NCI-H748 treated with DMSO at 0.1 percent for 48 hours (cell line): ENCODE data around the gene BTG2.

Source experiments
- DNase-seq: peaks from one replicate; lab custom pipeline; 2025; lab: John Stamatoyannopoulos, UW

BTG2 gene

DNA sequence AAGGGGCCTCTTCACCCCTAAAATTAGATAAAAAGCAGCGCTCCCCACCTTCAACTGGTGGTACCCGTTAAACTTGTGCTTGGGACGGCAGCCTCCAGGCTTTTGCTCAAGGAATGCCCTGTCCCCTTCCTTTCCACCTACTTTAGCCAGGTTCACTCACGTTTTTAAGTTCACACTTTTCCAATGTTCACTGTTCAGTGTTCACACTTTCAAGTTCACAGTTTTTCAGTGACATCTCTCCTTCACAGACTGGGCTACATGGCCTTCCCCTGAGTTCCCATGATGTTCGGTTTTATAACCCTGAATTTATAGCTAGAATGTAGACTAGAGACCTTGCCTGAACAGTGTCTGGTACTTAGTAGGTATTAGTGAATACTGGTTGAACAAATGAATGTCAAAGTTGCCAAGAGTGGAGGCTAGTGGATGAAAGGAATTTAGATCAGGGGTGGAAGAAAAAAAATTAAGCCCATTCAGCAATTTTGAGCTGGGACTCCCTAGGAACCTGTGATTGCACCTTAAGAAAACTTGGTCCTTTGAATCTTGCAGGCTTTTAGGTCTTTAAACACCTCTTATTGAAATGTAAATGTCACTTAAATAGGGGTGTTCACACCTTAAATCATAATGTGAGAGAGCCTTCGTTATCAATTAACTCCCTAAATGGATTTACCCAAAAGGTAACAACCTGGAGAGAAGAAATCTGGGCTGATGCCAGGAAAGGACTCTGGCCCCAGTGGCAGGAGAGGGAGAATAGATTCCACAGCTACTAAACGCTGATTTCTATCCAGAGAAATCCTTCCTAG lies 12.3 kb downstream of the BTG2 start:
- DNase-seq, result no peak

DNA sequence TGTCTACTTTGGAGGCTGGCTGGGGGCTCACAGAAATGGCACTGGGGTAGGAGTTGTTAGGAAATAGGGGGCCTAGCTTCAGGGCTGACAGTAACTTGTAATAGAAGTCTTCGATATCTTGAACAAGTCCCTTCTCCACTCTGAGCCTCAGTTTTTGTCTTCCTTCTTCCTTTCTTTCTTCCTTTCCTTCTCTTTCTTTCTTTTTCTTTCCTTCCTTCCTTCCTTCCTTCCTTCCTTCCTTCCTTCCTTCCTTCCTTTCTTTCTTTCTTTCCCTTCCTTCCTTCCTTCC lies 12.9 kb downstream of the BTG2 start:
- DNase-seq, result no peak

DNA sequence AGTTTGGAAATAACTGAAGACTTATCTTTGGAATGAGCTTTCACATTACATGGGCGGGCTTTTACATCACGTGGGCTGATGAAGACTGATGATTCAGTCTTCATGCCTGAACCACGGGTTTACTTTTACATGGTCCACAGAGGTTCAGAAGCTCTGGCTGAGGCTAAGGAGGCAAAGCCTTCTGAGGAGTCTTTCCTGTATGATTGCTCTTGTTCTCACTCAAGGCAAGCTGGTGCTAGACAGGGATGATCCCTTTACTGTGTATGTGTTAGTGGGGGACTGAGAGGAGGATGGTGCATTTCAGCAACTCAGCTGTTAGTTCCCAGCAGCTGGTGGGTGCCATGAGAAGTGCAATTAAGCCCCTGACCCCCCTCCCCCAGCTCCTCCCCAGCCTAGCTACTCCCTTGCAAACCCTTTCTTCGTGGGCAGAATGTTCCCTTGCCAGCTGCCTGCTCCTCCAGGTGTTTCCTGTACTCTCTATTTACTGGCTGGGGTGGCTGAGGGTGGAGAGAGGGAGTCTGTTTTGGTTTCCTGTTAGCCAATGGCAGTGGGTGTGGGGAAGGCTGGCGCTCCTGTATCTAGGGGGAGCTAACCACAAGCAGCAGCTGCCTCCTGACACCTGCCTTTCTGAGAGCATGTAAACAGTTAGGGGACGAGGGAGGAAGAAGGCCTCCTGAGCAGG lies 15.4 kb downstream of the BTG2 start:
- DNase-seq, result peak; percentile 86

DNA sequence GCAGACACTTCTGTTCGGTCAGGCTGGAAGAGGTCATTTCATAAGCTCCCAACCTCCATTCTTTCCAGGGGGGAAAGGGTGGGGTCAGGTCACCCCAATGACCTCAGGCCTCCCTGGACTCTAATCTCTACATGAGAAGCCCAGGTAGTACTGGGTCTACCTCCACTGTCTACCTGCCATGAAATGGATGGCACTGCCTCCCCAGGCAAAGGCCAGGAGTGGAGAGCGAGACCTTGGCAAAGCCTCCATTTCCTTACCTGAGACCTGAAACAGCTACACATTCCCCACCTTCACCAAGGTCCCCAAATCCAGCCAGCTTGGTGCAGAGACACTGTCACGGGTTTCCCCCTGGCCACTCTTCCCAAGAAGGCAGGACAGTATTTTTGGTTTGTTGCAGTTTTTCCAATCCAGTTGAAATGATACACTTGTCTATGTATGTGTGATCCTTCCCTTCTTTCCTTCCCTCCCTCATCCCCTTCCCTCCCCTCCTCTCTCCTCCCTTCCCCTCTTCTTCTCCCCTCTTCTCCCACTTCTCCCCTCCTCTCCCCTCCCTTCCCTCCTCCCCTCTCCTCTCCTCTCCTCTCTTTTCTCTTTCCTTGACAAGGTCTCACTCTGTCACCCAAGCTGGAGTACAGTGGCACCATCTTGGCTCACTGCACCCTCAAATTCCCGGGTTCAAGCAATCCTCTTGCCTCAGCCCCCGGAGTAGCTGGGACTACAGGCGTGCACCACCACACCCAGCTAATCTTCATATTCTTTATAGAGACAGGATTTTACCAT lies 16.1 kb downstream of the BTG2 start:
- no peak for DNase-seq

DNA sequence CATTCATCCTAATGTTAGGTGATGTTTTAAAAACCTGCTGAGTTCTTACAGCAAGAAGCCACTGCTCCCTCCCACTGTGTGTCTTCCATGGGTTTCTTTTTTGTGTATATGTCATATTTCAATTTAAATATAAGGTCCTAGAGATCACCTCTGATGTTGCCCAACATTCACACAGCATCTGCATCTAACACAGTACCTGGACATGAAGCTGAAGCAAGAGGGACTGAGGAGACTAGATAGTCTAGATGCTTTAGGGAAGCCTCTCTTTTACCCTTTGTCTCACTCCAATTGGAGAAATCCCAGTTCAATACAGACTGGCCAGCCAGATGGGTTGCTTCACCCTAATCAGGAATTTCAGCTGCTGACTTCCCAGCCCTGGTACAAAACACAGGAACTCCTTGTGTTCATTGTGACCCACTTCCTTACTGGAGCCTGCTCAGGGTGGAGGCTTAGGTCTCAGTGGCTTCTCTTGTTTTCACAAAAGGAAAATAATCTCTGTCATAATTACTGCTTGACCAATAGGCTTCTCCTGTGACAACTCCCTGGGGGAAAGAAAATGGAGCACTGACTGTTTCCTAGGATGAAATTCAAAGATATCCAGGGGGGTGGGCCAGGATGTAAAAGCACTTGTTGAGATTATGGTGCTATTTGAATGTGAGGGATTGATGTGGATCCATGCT lies 17.3 kb downstream of the BTG2 start:
- DNase-seq, result peak; percentile 32

DNA sequence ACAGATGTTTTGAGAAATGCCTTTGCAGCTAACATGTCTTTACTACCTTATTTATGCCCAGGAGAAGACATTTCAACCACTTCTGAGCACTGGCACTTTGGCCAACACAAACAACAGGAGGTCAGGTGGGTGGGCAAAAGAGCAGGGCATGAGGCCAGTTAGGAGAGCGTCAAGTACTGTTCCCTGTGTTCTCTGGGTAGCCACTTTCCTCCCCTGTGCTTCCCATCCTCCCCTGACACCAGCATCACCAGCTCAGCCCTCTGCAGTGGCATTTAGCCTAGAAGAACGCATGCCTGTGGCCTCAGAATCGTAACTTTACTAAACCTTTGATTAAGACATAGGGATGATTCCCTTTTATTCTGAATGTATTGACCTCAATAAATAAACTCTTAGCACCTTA lies 18.3 kb downstream of the BTG2 start:
- no peak for DNase-seq

DNA sequence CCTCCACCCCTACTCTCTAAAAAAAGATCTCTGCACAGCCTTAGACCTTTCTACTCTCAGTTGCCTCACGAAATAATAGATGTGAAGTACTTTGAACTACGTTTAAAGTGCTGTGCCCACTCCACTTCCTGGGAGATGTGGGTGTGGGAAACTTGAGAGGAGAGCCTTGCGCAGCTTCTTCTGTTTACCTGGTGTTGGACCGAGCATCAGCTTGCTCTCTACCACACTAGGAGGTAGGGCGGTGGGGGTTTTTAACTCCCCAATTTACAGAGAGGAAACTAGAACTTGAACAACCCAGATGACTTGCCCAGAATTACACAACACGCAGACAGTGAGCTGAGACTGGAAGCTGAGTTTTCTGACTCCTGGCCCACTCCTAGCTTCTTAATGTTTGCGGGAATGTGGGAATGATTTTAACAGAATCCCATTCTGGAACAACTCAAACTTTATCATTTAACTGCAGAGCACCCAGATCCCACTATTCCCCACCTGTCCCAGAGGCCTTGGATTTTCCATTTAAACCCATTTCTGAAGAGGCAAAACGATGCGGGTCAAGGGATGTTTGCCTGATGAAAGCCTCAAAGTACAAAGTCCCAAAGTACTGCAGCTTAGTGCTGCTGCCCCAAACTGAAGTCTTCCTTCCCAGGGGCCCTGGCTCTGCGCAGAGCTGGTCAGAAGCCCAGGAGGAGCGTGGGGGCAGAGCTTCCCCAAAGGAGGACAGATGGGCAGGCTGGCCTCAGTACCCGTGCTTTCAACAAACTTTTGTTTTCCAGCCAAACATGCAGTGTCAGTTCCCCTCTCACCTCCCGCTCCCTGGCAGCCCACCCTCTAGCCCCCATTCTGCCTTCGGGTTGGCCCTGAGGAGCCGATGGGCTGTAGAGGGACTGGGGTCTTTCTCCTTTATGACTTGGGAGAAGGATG lies 19.0 kb downstream of the BTG2 start:
- DNase-seq, result no peak

DNA sequence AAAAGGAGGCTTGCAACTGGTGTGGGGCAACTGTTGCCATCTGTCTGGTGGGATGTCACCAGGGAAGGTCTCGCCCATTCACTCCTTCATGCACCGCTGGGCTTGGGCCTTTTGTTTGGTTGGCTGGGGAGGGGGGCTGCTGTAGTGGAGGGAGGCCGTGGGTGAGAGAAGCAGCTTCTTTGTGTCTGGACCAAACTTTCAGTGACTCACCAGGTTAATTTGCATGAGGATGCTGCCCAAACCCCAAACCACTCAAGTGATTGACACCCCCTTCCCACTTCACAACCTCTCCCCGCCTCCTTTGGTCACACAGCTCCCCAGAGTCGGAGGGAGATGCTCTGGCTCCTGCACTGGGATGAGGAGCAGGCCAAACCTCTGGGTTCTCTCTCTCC lies 19.7 kb downstream of the BTG2 start:
- DNase-seq, result peak; percentile 44

DNA sequence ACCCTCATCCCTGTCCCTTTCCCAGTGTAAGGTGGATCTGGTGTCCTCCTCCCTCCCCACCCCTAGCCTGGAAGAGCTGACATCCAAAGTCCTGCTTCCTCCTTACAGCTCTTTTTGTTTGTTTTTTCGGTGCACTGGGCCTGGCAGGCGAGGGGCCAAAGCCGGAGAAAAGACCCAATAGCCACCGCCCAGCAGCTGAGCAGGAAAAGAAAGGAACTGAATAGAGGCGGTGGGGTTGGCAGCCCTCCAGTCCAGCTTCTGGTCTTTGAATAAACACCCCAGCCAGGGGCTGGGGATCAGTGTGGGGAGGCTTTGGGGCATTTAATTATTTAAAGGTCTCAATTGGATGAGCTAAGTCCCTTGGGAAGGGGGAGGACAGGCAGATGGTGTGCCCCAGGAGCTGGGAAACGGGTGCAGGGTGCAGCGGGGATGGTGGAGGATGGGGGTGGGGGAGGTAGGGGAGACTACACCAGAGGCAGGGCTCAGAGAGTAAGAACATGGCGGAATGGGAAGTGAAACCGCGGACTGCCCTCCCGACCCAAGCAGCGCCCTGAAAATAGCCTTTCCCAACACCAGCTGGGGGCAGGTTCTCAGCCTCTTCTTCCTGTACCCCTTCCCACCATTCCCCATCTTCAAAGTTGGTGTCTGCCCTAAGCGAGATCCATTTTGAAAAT lies 20.2 kb downstream of the BTG2 start:
- peak; percentile 71 for DNase-seq

DNA sequence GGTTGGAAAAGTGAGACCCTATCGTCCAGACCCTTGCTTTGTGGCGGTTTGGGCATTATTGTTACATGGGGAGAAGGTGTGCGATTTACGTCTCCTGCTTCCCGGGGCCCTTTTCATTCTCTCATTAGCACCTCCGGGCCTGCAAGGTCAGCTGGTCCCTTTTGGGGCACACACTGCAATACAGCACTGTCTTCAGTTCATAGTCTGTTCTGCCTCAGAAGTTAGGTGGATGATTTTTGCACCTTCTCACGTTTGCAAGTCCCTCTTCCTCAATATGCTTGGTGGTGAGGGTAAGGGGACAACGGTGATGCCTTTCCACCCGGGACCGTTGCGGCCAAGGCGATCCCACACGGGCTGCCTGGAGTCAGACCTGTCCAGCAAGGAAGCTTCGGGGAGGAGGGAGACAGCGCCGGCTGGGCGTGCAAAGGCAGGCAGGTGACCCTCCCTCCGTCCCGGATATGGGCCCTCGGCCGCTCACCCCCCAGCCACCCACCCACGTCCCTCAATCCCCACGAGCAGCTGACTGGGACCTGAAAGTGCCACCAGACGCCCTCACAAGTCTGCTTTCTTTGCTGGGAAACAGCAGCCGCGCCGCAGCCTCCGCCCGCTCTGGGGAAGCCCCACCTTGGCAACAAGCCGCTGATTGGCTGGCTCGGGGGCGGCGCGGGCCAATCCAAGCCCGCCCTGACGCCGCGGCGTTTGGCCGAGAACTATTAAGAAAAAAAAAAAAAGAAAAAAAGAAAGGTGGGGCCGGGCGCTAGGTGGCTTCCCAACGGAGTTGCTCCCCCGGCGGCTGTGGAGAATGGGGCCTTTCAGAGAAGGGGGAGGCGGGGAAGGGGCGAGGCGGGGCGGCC lies 21.7 kb downstream of the BTG2 start:
- DNase-seq, result peak; percentile 72

DNA sequence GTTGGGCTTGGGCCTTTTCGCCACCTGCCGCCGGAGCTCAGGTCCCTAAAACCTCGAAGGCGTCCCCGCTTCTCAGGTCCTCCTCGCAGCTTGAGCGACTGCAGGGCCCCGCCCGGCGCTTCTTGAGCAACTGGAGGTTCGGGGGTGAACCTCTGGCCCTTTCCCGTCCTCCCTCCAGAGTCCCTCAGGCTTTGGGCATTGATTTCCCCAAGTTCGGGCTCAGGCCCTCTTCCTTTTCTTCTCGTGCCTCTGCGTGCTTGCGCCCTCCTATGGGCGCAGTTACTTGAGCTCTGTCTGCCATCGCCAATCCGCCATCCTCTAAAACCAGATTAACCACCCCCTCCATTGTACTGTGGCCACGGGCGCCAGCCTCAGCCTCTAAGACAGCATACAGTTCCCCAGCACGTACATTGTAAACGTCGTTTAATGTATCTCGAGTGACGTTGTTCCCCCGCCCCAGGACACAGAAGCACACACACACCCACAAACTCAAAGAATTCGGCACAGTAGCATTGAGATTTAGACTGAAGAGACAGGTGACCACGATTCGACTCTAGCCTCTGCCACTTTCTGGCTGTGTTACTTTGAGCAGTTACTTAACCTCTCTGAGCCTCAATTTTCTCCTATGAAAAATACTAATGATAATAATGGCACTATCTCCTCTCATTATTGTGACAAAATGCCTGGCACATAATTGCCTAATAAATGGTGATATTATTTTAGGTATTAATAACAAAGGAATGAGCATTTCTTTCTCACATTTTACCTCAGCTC lies 22.6 kb downstream of the BTG2 start:
- peak; percentile 40 for DNase-seq

DNA sequence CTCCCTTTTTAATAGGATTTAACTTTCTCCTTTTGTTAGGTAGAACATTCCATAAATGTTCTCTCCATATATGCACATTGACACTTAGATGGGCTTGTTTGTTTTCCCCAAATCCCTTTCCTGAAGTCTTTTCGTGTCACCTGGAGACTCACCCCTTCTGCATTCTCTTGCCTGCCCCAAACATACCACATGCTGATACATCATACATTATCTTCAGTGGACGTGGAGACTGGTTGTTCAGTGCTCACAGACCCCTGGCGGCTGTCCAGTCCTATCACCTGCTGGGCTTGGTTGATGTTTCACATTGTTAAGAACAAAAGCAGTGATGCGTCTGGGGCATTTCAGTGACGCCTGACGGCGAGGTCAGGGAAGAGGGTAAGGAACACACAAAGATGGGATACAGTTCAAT lies 23.4 kb downstream of the BTG2 start:
- peak; percentile 68 for DNase-seq

DNA sequence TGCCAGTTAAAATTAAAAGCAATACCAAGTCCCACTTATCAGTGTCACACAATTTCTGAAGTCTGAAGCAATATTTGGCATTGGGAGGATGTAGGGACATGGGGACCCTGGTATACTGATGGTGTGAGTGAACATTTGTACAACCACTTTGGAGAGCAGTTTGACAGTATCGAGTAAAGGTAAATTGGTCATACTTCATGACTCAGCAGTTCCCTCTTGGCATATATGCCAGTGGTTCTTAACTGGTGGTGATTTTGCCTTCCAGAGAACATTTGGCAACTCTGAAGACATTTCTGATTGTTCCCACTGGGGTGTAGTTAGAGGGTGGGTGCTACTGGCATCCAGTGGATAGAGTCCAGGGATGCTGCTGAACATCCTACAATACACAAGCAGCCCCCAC lies 25.9 kb downstream of the BTG2 start:
- no peak for DNase-seq

DNA sequence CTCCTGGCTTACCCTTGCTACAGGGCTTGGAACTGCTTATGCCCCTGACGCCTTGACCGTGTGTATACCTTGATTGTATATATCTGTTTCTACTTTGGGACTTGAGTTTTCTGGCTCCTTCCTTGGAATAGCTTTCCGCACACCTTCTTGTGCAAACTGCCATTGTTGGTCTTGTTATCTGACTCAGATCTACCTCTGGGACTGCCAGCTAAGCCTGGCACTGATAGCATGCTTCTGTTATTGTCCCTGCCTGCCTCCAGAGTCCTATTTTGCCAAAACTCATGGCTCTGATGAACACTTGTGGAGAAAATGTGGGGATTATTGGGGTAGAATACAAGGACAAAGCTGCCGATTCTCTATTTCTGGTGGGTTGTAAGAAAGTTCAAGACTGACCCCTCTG lies 30.2 kb downstream of the BTG2 start:
- no peak for DNase-seq

DNA sequence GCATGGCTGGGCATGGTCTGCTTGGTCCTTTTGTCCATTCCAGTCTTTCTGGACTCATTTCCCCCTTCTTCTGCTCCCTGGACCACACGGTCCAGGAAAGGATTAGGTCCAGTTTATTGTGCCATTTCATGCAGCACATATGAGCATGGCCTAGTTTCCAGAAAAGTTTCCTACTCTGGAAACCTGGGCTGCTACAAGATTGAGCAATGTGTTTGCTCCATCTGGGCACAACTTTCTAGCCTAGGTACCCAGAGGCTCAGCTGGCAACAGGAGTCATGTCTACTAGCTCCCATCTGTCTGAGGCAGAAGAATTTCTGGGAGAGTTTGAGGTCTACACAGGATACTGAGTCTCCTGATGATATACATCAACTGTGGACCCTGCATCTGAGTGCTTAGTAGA lies 30.8 kb downstream of the BTG2 start:
- DNase-seq, result no peak

DNA sequence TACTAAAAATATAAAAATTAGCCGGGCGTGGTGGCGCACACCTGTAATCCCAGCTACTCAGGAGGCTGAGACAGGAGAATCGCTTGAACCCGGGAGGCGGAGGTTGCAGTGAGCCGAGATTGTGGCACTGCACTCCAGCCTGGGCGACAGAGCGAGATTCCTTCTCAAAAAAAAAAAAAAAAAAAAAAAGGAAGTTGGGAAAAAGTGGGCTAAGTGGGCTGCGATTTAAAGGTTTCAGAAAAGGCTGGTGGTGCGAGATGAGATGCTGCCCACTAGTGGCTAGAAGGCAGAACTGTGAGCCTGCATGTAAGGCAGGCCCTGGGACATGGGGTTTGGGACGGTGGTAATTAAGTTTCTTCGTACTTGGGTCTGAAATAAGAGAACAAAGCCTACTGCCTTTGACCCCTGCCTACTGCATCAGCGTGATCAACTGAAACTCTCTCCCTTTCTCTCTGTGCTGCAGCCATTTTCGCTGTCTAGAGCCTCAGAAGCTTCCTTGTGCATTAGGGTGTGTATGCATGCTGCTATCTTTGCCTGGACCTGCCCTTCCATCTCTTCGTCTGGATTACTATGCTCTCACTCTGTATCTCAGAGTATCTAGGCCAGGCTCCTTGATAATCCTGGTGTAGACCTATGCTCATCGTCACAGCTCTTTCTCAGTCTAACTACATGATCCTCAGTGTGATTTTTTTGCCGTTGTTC lies 33.2 kb downstream of the BTG2 start:
- peak; percentile 25 for DNase-seq

DNA sequence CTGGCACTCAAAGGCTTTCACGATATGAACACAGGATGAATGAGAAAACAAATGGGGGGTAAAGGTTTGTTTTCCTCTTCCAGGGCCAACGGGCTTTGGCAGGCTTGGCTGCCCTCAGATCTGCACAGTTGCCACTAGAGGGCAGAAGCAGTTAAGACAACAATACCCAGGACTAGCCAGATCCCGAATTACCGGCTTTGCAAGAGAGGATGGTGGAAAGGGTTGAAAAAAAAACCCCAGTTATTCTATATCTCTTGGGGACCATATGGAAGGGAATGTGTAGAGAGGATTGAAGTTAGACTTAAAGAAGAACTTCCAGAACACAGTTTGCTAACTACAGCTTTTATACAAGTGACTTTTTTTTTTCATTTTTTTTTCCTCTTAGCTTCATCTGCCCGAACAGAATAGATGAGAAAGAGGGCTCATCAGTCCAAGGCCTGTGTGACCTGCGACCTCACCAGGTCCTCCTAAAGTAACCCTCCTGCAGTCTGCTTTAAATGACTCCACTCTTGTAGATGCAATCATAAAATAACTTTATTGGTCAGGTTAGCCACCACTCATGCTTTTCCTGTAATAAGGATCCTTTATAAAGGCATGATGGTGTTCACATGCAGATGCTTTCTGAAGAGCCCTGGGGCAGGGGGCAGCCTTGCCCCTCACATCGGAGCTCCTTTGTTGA lies 34.9 kb downstream of the BTG2 start:
- peak; percentile 25 for DNase-seq
